ENCODE data around the gene RLBP1.

The RLBP1 gene

DNA sequence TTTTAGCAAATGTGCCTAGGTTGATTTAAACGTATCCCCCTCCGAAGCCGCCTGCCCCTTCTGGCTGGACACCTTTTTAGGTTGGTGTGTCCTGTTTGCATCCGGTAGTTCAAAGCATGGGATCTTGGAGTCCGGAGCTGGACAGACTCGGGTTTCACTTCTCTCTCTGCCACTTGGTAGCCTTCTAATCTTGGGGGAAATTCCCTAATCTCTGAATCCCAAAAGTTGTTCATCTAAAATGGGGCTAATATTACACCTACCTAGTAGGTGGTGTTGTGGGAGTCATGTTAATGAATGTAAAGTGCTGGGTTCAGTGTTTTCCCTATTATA is 23.2 kb upstream of the RLBP1 start:
- WGBS = 4% methylated on average over 4 of the region's 6 CpGs

DNA sequence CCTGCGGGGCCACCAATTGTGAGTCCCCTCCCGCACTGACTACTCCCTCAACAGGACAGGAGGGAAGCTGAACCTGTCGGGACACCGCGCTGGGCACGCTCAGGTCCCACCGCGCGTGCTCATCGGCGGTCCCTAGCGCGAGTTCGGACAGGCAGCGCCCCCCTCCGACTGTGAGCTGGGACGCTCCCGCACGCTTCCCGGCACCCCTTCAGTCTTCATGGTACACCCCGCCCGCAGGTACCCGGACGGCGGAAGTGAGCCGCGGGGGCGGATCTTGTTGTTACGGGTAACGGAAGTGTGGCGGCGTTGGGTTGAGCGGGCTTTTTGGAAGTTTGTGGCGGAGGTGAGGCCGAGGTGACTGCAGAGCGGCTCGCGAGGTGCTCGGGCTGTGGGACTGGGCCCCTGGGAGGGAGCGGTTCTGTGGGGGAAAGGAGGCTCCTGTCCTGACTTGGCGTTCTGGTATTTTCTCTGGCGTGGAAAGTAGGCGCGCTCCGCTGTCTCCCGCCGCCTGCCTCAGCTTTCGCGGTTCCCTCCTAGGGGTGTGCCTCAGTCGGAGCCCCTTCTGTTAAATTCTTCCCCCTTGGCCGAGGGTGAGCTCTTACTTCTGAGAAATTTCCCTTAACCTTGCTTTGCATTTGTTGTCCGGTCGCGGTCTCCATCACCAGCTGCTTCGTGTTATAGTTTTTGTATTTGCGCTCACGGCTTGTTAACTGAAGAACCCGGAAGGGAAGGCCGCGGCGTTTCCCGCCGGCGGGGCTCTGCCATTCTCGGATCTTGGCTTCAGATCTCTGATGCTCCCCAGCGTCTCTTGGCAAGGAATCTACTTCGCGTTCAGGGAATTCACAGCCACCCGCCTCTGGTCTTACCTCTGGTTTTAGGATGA is 22.6 kb upstream of the RLBP1 start, which contains the start of gene FANCI:
TSS of gene FANCI (plus strand) at position 289 of the 883 bp plus-strand sequence. CDS start 3,669 bp downstream, outside the sequence.
- peak within 1 kb of the TSS; percentile 24 to 94 for H3K4ac ChIP-seq (ENCODE audit: low read depth in 1 of 2, low read length in 2 of 2)
- H3K4me3 ChIP-seq (ENCODE audit: insufficient read depth in 1 of 2, low read depth in 1 of 2, low read length in 2 of 2) = peak within 1 kb of the TSS; percentile 87 to 95
- H3K27ac ChIP-seq (ENCODE audit: low read length, poor library complexity, severe bottlenecking) = no peak within 1 kb of the TSS
- H2AK5ac ChIP-seq (ENCODE audit: low read length, severe bottlenecking) = no peak within 1 kb of the TSS
- no peak within 1 kb of the TSS for H2BK5ac ChIP-seq (ENCODE audit: low read depth, low read length, poor library complexity, severe bottlenecking)
- H3K9me3 ChIP-seq (ENCODE audit: control insufficient read depth, low read length) = peaks cover 4% of the 10 kb centered on the region
- peak within 1 kb of the TSS; percentile 36 for H2BK15ac ChIP-seq (ENCODE audit: low read depth, poor library complexity, severe bottlenecking)
- under 1% methylated on average over 69 of the region's 69 CpGs for WGBS
- H3K79me1 ChIP-seq (replicated peaks; ENCODE audit: low read length, poor library complexity, severe bottlenecking) = peaks cover 8% of the 10 kb centered on the region
- H3K36me3 ChIP-seq (ENCODE audit: control insufficient read depth in 1 of 2, insufficient read depth in 2 of 2, low read depth in 1 of 2, low read length in 2 of 2) = no peaks in the 10 kb centered on the region
- peak within 1 kb of the TSS in 1 of 2 experiments; percentile 99 for H3K14ac ChIP-seq (ENCODE audit: low read length in 2 of 2)
- H3K4me1 ChIP-seq (ENCODE audit: control insufficient read depth, insufficient read depth, low read depth, low read length) = peaks cover 8% of the 10 kb centered on the region
- peak within 1 kb of the TSS; percentile 97 for H3K9ac ChIP-seq (ENCODE audit: low read length)
- peak within 1 kb of the TSS; percentile 88 for H4K91ac ChIP-seq (ENCODE audit: low read length)
- H3K23ac ChIP-seq (ENCODE audit: low read length in 2 of 2) = peak within 1 kb of the TSS in 1 of 2 experiments; percentile 64
- peak within 1 kb of the TSS in 1 of 2 experiments; percentile 95 for H2BK12ac ChIP-seq (ENCODE audit: low read length in 2 of 2)
- no peaks in the 10 kb centered on the region for H3K27me3 ChIP-seq (ENCODE audit: control insufficient read depth in 1 of 2, insufficient read depth in 1 of 2, low read length in 2 of 2)
- H3K4me2 ChIP-seq (ENCODE audit: low read length, poor library complexity, severe bottlenecking) = peak within 1 kb of the TSS; percentile 92
- peak; percentile 92 for DNase-seq
- H2BK120ac ChIP-seq (ENCODE audit: low read depth, low read length) = peak within 1 kb of the TSS; percentile 74
- peak within 1 kb of the TSS; percentile 86 to 96 for H3K18ac ChIP-seq (ENCODE audit: low read depth in 1 of 2, low read length in 2 of 2)
- H4K8ac ChIP-seq (ENCODE audit: low read length) = peak within 1 kb of the TSS; percentile 99
- peak within 1 kb of the TSS; percentile 99 for H2AFZ ChIP-seq (ENCODE audit: low read depth, low read length)

More for the DNA sequence above, 23.2 kb upstream of the RLBP1 start:
- no peak overlapping the region for H3K27ac ChIP-seq (ENCODE audit: low read length, poor library complexity, severe bottlenecking)
- peak overlapping the region; percentile 97 for H3K9ac ChIP-seq (ENCODE audit: low read length)
- no peak overlapping the region for H3K18ac ChIP-seq (ENCODE audit: low read depth in 1 of 2, low read length in 2 of 2)
- peak overlapping the region; percentile 92 for H3K4me2 ChIP-seq (ENCODE audit: low read length, poor library complexity, severe bottlenecking)
- no peak overlapping the region for H2BK15ac ChIP-seq (ENCODE audit: low read depth, poor library complexity, severe bottlenecking)
- H2AFZ ChIP-seq (ENCODE audit: low read depth, low read length) = peak overlapping the region; percentile 99
- no peak overlapping the region for H4K8ac ChIP-seq (ENCODE audit: low read length)
- DNase-seq = peak; percentile 49
- peaks cover 2% of the 10 kb centered on the region for H3K9me3 ChIP-seq (ENCODE audit: control insufficient read depth, low read length)
- no peak overlapping the region for H3K14ac ChIP-seq (ENCODE audit: low read length in 2 of 2)
- no peak overlapping the region for H2BK120ac ChIP-seq (ENCODE audit: low read depth, low read length)
- no peak overlapping the region for H3K23ac ChIP-seq (ENCODE audit: low read length in 2 of 2)
- H3K4me1 ChIP-seq (ENCODE audit: control insufficient read depth, insufficient read depth, low read depth, low read length) = peaks cover 8% of the 10 kb centered on the region
- H3K36me3 ChIP-seq (ENCODE audit: control insufficient read depth in 1 of 2, insufficient read depth in 2 of 2, low read depth in 1 of 2, low read length in 2 of 2) = peaks cover 3 to 4% of the 10 kb centered on the region in 2 experiments
- H3K27me3 ChIP-seq (ENCODE audit: control insufficient read depth in 1 of 2, insufficient read depth in 1 of 2, low read length in 2 of 2) = no peaks in the 10 kb centered on the region
- H2BK12ac ChIP-seq (ENCODE audit: low read length in 2 of 2) = no peak overlapping the region
- H4K91ac ChIP-seq (ENCODE audit: low read length) = no peak overlapping the region
- H2AK5ac ChIP-seq (ENCODE audit: low read length, severe bottlenecking) = no peak overlapping the region
- peaks cover 8% of the 10 kb centered on the region for H3K79me1 ChIP-seq (replicated peaks; ENCODE audit: low read length, poor library complexity, severe bottlenecking)
- H2BK5ac ChIP-seq (ENCODE audit: low read depth, low read length, poor library complexity, severe bottlenecking) = no peak overlapping the region
- peak overlapping the region in 1 of 2 experiments; percentile 26 for H3K4ac ChIP-seq (ENCODE audit: low read depth in 1 of 2, low read length in 2 of 2)
- peak overlapping the region; percentile 87 to 95 for H3K4me3 ChIP-seq (ENCODE audit: insufficient read depth in 1 of 2, low read depth in 1 of 2, low read length in 2 of 2)

DNA sequence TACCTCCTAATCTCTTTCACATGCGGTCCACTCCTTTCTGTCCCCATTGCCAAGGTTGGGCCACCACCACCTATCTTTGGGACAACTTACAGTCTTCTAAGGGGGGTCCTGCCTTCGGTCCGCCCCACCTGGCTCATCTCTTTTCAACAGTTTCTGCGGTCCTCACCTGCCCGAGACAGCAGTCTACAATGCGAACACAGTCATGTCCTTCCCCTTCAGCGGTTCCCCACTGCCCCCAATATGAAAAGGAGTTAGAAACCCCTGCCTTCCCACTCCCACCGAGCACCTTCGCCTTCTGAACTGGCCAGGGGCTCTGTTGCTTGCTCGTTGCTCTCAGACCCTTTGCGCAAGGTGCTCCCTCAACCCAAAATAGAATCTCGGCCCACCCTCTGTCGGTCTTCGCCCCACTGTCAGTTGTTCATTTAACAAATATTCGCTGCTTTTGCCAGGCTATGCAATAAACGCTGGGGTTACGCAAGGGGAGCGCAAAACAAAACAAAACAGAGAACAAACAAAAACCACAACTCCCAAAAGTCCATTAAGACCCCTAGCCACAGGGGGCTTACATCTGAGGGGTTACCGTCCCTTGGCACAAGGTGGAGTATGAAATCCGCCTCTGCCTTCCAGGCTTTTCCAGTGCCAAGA is 21.8 kb upstream of the RLBP1 start:
- Histone ChIP-seq H3K14ac (ENCODE audit: low read length in 2 of 2) (peak overlapping the region in 1 of 2 experiments; percentile 99), H3K36me3 (ENCODE audit: control insufficient read depth in 1 of 2, insufficient read depth in 2 of 2, low read depth in 1 of 2, low read length in 2 of 2) (no peaks in the 10 kb centered on the region), H2AK5ac (ENCODE audit: low read length, severe bottlenecking) (no peak overlapping the region), H3K23ac (ENCODE audit: low read length in 2 of 2) (peak overlapping the region in 1 of 2 experiments; percentile 64), H3K4me3 (ENCODE audit: insufficient read depth in 1 of 2, low read depth in 1 of 2, low read length in 2 of 2) (peak overlapping the region; percentile 83 to 95), H3K27ac (ENCODE audit: low read length, poor library complexity, severe bottlenecking) (no peak overlapping the region), H3K4ac (ENCODE audit: low read depth in 1 of 2, low read length in 2 of 2) (peak overlapping the region; percentile 24 to 94), H4K8ac (ENCODE audit: low read length) (peak overlapping the region; percentile 99), H3K18ac (ENCODE audit: low read depth in 1 of 2, low read length in 2 of 2) (peak overlapping the region; percentile 86 to 96), H2BK15ac (ENCODE audit: low read depth, poor library complexity, severe bottlenecking) (no peak overlapping the region), H4K91ac (ENCODE audit: low read length) (peak overlapping the region; percentile 88), H2BK120ac (ENCODE audit: low read depth, low read length) (peak overlapping the region; percentile 74), H3K27me3 (ENCODE audit: control insufficient read depth in 1 of 2, insufficient read depth in 1 of 2, low read length in 2 of 2) (no peaks in the 10 kb centered on the region), H3K79me1 (replicated peaks; ENCODE audit: low read length, poor library complexity, severe bottlenecking) (peaks cover 8% of the 10 kb centered on the region), H3K4me2 (ENCODE audit: low read length, poor library complexity, severe bottlenecking) (peak overlapping the region; percentile 90), H2BK12ac (ENCODE audit: low read length in 2 of 2) (peak overlapping the region in 1 of 2 experiments; percentile 95), H2AFZ (ENCODE audit: low read depth, low read length) (peak overlapping the region; percentile 99), H3K9me3 (ENCODE audit: control insufficient read depth, low read length) (peaks cover 4% of the 10 kb centered on the region), H3K9ac (ENCODE audit: low read length) (peak overlapping the region; percentile 97), H2BK5ac (ENCODE audit: low read depth, low read length, poor library complexity, severe bottlenecking) (no peak overlapping the region), H3K4me1 (ENCODE audit: control insufficient read depth, insufficient read depth, low read depth, low read length) (peaks cover 8% of the 10 kb centered on the region)
- 62% methylated on average over 20 of the region's 20 CpGs for WGBS
- DNase-seq = no peak
